Muscle of leg (tissue), 11 donors: ENCODE measurements around the gene PRKCA. TPM values are rescaled to one million over a fixed set of nuclear protein-coding genes. Genes with fewer than 3 reads are reported as not detected.
"Not testable (repeated sequence)": the region's sequence is repeated elsewhere in the genome, so short reads cannot be mapped to it uniquely, and the experiment has no call there.

Source experiments
- DNase-seq: peaks from one replicate; pipeline ENCODE4 v3.0.0; 2013
- H3K27ac ChIP-seq: one replicate; pipeline ENCODE4 v1.5.1; 2013; ENCODE audit warnings: mild to moderate bottlenecking, low read length, control low read depth
- H3K27me3 ChIP-seq: one replicate; pipeline ENCODE4 v1.6.1; 2013; ENCODE audit warnings: low read length; ENCODE audit not compliant: control insufficient read depth, insufficient read depth
- H3K36me3 ChIP-seq: one replicate; pipeline ENCODE4 v1.6.1; 2013; ENCODE audit warnings: low read length; ENCODE audit not compliant: control insufficient read depth, insufficient read depth
- H3K4me1 ChIP-seq: one replicate; pipeline ENCODE4 v1.6.1; 2013; ENCODE audit warnings: low read length; ENCODE audit not compliant: control insufficient read depth, insufficient read depth
- H3K4me3 ChIP-seq: one replicate; pipeline ENCODE4 v1.5.1; 2013; ENCODE audit warnings: low read length, control low read depth
- H3K9me3 ChIP-seq: replicated peaks from 2 replicates; pipeline ENCODE4 v1.6.1; 2013; ENCODE audit warnings: low read depth, low read length; ENCODE audit not compliant: control insufficient read depth
- WGBS: methylation state at CpG from one replicate; pipeline ENCODE4 v1.1.5; 2013; ENCODE audit warnings: missing lambda C conversion rate; ENCODE audit not compliant: insufficient coverage; 5-methylcytosine and 5-hydroxymethylcytosine counted together
- polyA plus RNA-seq, 8 donors: library from polyadenylated mRNA; unstranded; fragments of 120-200 nt; gene quantifications; one replicate each; pipeline versions ENCODE4 v1.2.1 to v1.2.3, GENCODE V29; 2013; ENCODE audit warnings: inconsistent platforms in 1 of 8, low replicate concordance in 1 of 8; ENCODE audit not compliant: insufficient read length in 8 of 8, insufficient read depth in 1 of 8
- total RNA-seq: library from RNA; stranded (reverse); fragments of 120-200 nt; gene quantifications from one replicate; pipeline ENCODE4 v1.2.4, GENCODE V29; 2013

The PRKCA gene
- total and polyA plus RNA-seq, 9 donors: 2.3 to 6.5 (median 3.5) TPM

DNA sequence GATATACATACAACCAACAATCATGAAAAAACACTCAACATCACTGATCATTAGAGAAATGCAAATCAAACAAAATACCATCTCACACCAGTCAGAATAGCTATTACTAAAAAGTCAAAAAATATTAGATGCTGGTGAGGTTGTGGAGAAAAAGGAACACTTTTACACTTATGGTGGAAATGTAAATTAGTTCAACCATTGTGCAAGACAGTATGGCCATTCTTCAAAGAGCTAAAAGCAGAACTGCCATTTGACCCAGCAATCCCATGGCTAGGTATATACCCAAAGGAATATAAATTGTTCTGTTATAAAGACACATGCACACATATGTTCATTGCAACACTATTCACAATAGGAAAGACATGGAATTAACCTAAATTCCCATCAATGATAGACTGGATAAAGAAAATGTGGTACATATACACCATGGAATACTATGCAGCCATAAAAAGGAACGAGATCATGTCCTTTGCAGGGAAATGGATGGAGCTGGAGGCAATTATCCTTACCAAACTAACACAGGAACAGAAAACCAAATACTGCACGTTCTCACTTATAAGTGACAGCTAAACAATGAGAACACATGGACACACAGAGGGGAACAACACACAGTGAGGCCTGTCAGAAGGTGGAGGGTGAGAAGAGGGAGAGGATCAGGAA lies 176.9 kb downstream of the PRKCA start:
- not testable (repeated sequence) for H3K4me1 ChIP-seq, H3K9me3 ChIP-seq, DNase-seq, H3K27ac ChIP-seq, H3K27me3 ChIP-seq, H3K4me3 ChIP-seq, H3K36me3 ChIP-seq
- WGBS: no CpG with 5 or more reads among the region's 2 CpGs

DNA sequence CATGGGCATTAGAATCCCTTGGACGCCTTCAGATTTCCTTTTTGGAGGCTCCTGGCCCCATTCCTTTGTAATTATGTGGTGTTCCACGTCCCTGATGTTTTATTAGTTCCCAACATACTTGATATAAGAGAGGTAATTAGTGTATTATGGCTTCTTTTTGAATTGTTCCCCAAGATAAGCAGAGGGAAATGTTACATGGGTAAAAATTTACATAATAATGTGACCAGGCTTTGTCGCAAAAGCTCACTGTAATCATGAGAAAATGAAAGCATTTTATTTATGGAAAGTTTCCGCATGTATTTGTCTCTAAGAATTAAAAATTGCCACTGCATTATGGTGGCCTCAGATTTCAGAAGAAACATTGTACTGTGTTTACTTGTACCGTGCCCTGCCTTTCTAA lies 177.8 kb downstream of the PRKCA start:
- Histone ChIP-seq H3K27me3 (peaks cover under 1% of the 10 kb centered on the region), H3K36me3 (no peaks in the 10 kb centered on the region), H3K4me1 (no peaks in the 10 kb centered on the region), H3K4me3 (no peak overlapping the region), H3K27ac (no peak overlapping the region), H3K9me3 (no peaks in the 10 kb centered on the region)
- no peak for DNase-seq
- WGBS: 75% methylated on average over 1 of the region's 5 CpGs

- H3K36me3 ChIP-seq: no peaks in the 10 kb centered on the region
- 92% methylated on average over 6 of the region's 7 CpGs for WGBS
- H3K4me1 ChIP-seq: no peaks in the 10 kb centered on the region
- H3K9me3 ChIP-seq: no peaks in the 10 kb centered on the region
- H3K27me3 ChIP-seq: peaks cover 2% of the 10 kb centered on the region
- H3K27ac ChIP-seq: no peak overlapping the region
- no peak overlapping the region for H3K4me3 ChIP-seq
- no peak for DNase-seq
Measured at GRCh38 chr17:66480802-66481201, 178.4 kb downstream of the PRKCA start.

DNA sequence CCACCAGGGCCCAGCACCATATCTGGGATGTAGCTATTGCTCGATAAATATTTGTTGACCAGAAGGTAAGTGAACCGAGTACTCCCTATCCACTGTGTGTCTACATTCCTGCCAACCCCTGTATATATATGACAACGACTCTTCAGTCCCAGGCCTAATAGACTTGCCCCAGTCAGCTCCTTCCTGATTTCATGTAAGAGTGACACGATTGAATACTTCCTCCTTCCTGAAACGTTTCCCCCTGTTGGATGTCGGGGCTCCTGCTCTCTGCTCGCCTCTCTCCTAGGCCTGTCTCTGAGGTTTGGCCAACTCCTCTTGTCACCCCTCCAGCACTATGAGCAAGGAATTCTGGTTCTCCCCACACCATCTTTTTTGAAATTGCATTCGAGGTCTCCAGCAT lies 178.9 kb downstream of the PRKCA start:
- no peak for DNase-seq
- H3K9me3 ChIP-seq: no peaks in the 10 kb centered on the region
- no peak overlapping the region for H3K27ac ChIP-seq
- no peak overlapping the region for H3K4me3 ChIP-seq
- H3K36me3 ChIP-seq: no peaks in the 10 kb centered on the region
- H3K4me1 ChIP-seq: no peaks in the 10 kb centered on the region
- 87% methylated on average over 8 of the region's 8 CpGs for WGBS
- H3K27me3 ChIP-seq: peaks cover 2% of the 10 kb centered on the region

DNA sequence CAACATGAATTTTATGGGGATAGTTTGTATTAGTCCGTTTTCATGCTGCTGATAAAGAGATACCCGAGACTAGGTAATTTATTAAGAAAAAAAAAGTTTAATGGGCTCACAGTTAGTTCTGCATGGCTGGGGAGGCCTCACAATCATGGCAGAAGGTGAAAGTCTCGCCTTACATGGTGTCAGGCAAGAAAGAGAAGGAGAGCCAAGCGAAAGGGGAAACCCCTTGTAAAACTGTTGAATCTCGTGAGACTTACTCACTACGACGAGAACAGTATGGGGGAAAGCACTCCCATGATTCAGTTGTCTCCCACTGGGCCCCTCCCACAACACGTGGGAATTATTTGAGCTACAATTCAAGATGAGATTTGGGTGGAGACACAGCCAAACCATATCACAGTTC lies 181.5 kb downstream of the PRKCA start:
- H3K4me1 ChIP-seq: no peaks in the 10 kb centered on the region
- 92% methylated on average over 3 of the region's 8 CpGs for WGBS
- H3K4me3 ChIP-seq: no peak overlapping the region
- H3K27me3 ChIP-seq: peaks cover 2% of the 10 kb centered on the region
- H3K27ac ChIP-seq: no peak overlapping the region
- H3K36me3 ChIP-seq: no peaks in the 10 kb centered on the region
- H3K9me3 ChIP-seq: no peaks in the 10 kb centered on the region
- no peak for DNase-seq

GRCh38 chr17:66485309-66485947 lies 183.0 kb downstream of the PRKCA start:
- Histone ChIP-seq H3K27me3 (peaks cover 2% of the 10 kb centered on the region), H3K4me3 (no peak overlapping the region), H3K4me1 (no peaks in the 10 kb centered on the region), H3K27ac (no peak overlapping the region), H3K36me3 (no peaks in the 10 kb centered on the region), H3K9me3 (no peaks in the 10 kb centered on the region)
- no peak for DNase-seq
- WGBS: 30% methylated on average over 3 of the region's 9 CpGs

DNA sequence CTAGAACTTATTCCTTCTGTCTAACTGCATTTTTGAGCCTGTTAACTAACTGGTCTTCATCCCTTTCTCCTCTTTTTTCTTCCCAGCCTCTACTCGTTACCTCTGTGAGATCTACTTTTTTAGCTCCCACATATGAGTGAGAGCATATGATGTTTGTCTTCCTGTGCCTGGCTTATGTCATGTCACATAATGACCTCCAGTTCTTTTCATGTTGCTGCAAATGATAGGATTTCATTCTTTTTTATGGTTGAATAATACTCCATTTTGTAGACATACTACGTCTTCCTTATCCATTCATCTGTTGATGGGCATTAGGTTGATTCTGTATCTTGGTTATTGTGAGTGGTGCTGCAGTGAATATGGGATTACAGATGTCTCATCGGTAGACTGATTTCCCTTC lies 184.7 kb downstream of the PRKCA start:
- Histone ChIP-seq H3K36me3 (no peaks in the 10 kb centered on the region), H3K4me3 (no peak overlapping the region), H3K27me3 (peaks cover 2% of the 10 kb centered on the region), H3K9me3 (no peaks in the 10 kb centered on the region), H3K27ac (no peak overlapping the region), H3K4me1 (no peaks in the 10 kb centered on the region)
- no peak for DNase-seq
- WGBS: 75% methylated on average over 1 of the region's 3 CpGs

DNA sequence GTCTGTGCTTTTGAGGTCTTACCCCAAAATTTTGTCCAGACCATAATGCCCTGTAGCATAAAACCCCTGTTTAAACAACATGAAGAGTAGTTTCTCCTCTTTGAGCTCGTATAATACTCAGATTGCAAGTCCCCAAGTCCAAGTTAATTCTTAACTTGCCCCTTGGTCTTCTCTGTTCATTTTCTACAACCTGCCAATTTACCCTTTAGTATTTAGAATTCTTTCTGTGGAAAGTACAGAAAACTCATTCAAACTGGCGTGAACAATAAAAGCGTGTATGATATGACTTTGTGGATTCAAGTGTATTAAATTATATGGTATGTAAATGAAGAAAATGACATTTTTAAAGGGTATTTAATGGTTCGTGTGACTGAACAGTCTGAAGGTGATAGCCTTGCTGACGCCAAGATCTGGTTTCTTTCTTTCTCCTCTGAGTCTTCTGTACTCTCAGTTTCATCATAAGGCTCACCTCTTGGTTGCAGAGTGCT lies 185.6 kb downstream of the PRKCA start:
- Histone ChIP-seq H3K4me3 (no peak overlapping the region), H3K27ac (no peak overlapping the region), H3K4me1 (no peaks in the 10 kb centered on the region), H3K9me3 (no peaks in the 10 kb centered on the region), H3K27me3 (peaks cover 2% of the 10 kb centered on the region), H3K36me3 (no peaks in the 10 kb centered on the region)
- 100% methylated on average over 1 of the region's 5 CpGs for WGBS
- DNase-seq: no peak

- Histone ChIP-seq H3K27me3 (peaks cover 2% of the 10 kb centered on the region), H3K27ac (no peak overlapping the region), H3K9me3 (no peaks in the 10 kb centered on the region), H3K4me3 (no peak overlapping the region), H3K4me1 (no peaks in the 10 kb centered on the region), H3K36me3 (no peaks in the 10 kb centered on the region)
- DNase-seq: no peak
- WGBS: no CpG with 5 or more reads among the region's 4 CpGs
Measured at GRCh38 chr17:66488864-66489263, 186.5 kb downstream of the PRKCA start.

DNA sequence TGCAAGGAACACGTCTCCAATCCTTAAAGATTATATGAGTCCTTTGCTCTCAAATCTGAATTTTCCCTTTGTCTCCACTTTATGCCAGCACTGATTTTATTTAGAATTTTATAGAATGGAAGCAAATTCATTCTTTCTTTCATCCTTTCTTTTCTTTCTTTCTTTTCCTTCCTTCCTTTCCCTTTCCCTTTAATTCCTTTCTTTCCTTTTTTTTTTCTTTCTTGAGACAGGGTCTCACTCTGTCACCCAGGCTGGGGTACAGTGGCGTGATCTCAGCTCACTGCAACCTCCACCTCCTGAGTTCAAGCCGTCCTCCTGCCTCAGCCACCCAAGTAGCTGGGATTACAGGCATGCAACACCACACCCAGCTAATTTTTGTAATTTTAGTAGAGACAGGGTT lies 187.2 kb downstream of the PRKCA start:
- H3K4me3 ChIP-seq, H3K9me3 ChIP-seq, H3K36me3 ChIP-seq, DNase-seq, H3K27ac ChIP-seq, H3K27me3 ChIP-seq, H3K4me1 ChIP-seq: not testable (repeated sequence)
- WGBS: no CpG with 5 or more reads among the region's 3 CpGs
